K562 treated with DMSO at 1 percent for 48 hours (cell line): Measurements from ENCODE around the gene KLRC1. TPM values are rescaled to one million over a fixed set of nuclear protein-coding genes. Genes with fewer than 3 reads are reported as not detected.

Experiments
- total RNA-seq: library from RNA; unstranded; fragments of 300-600 nt; gene quantifications from 2 replicates; pipeline ENCODE4 v1.2.3, GENCODE V29; 2022; ENCODE audit warnings: low replicate concordance; ENCODE audit errors: extremely low read depth

The KLRC1 gene
- not detected in 2 replicates for total RNA-seq

DNA sequence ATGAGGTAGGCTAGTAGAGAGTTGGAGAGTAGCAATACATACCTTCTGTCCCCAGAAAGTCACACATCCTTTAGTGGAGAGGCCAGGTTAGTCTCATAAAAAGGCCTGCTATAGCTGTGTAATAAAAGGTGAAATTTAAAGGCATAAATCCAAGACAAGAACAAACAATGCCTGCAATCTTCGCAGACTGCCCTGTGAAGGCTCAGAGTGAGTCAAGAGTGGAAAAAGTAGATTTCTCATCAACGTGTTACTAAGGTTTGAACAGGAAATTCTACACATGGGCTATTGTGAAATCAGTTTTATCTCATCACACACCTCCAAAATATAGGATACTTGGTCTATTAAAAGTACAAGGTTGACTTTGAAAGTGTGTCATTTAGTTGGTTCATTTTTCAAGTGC is at the start of gene KLRC1:
Gene KLRC1 (minus strand): TSS at position 222 of the 400 bp plus-strand sequence. CDS start 2,221 bp downstream, outside the sequence.

DNA sequence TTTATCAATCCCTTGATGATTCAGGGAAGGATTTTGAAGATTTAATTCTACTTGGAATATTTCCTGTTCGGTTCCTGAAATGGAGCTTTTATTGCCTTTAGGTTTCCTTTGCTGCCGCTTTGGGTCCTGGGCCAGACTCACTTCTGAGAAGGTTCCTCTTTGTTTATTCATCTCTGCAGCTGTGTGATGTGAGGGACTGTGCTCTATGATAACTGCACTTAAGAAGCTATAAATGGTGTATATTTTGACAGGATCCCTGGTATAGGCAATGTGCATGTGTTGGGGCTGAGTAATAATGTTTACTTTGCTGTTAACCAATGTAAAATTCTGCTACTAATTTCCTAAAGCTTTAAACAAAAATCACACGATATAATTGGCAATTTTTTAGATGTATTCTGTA is 17.4 kb downstream of the KLRC1 start, which contains the start of gene KLRC2:
Gene KLRC2 (minus strand): TSS at position 195 of the 400 bp plus-strand sequence. CDS start 24 bp downstream, at position 171.

GRCh38 chr12:10420334-10420733 is 32.8 kb downstream of the KLRC1 start, which contains the start of gene KLRC3:
Gene KLRC3, minus strand, starts transcription at chr12:10420595. Its CDS starts 45 bp downstream, at chr12:10420550.

DNA sequence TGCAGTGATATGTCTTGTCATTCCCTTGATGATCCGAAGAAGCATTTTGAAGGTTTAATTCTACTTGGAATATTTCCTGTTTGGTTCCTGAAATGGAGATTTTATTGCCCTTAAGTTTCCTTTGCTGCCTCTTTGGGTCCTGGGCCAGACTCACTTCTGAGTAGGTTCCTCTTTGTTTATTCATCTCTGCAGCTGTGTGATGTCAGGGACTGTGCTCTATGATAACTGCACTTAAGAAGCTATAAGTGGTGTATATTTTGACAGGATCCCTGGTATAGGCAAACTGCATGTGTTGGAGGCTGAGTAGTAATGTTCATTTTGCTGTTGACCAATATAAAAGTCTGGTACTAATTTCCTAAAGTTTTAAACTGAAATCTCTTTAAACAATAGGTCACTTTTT is 43.8 kb downstream of the KLRC1 start, which contains the start of gene KLRC4:
Gene KLRC4 (minus strand): TSS at position 366 of the 400 bp plus-strand sequence. CDS start 182 bp downstream, at position 184.

Other genes with a start within 250 kb of the KLRC1 start
- gene GABARAPL1, start 240.5 kb downstream of the KLRC1 start, total RNA-seq, result not detected in 2 replicates
- gene KLRD1, start 145.5 kb downstream of the KLRC1 start, total RNA-seq, result not detected in 2 replicates
- gene KLRK1, start 63.3 kb downstream of the KLRC1 start, total RNA-seq, result not detected in 2 replicates
- not detected in 2 replicates for gene KLRC4, start 43.6 kb downstream of the KLRC1 start, total RNA-seq
- not detected in 2 replicates for gene KLRC3, start 32.8 kb downstream of the KLRC1 start, total RNA-seq
- gene KLRC2, start 17.4 kb downstream of the KLRC1 start, total RNA-seq, result not detected in 2 replicates
- not detected in 2 replicates for gene EIF2S3B, start 52.5 kb upstream of the KLRC1 start, total RNA-seq
- gene MAGOHB, start 160.2 kb upstream of the KLRC1 start, total RNA-seq, result not detected in 2 replicates
- not detected in 2 replicates for gene STYK1, start 220.7 kb upstream of the KLRC1 start, total RNA-seq